CD4-positive, alpha-beta T cell treated with Interleukin-15 for 4 hours (primary cell): ENCODE results near the gene ADK.

Source experiments
- DNase-seq: peaks from one replicate; pipeline ENCODE4 v3.0.0-alpha.2; 2020; ENCODE audit warnings: low spot score

ADK gene

GRCh38 chr10:74238031-74238431, 87.0 kb downstream of the ADK start:
- DNase-seq = no peak

GRCh38 chr10:74238516-74238915, 87.5 kb downstream of the ADK start:
- no peak for DNase-seq

DNA sequence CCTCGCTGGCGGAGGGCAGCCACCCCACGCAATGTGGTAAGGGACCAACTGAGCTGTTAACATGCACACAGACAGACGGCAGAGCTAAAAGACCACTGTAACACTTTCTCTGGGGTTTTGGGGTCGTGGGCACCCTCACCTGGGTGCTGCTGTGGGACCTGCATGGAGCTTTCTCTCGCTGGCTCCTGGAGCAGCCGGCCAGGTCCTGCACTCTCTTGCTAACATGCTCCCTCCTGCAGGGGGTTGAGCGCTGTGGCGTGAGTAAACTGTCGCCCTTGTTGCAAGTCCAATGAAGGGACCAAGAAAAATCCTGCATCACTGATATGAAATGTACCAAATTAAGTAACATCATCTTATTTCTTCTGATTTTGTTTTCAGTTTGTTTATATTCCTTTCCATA, 92.0 kb downstream of the ADK start:
- DNase-seq = no peak

DNA sequence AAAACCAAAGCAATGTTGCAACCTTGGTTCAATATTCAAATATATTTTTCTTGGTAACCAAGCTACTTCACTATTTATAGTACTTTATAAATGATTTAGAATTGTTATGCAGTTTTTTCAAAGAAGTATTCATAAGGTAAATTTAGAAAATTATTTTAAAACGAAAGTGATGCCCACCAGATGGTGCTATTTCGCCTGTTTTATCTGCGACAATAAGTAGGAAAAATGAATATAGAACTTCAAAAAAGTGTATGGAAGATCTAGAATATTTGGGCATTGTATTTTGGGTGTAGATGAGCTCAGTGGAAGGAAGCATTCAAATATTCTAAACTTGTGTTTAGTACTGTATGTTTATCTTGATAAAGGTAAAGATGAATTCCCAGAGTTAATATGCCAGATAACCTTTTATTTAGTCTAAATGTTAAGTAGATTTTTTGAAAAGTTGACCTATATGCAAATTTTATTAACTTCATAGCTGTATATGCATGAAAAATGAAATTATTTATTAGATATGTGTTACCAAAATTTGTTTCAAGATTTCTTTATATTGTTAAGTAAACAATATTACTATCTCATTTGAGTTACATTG, 93.2 kb downstream of the ADK start:
- DNase-seq = peak; percentile 28

DNA sequence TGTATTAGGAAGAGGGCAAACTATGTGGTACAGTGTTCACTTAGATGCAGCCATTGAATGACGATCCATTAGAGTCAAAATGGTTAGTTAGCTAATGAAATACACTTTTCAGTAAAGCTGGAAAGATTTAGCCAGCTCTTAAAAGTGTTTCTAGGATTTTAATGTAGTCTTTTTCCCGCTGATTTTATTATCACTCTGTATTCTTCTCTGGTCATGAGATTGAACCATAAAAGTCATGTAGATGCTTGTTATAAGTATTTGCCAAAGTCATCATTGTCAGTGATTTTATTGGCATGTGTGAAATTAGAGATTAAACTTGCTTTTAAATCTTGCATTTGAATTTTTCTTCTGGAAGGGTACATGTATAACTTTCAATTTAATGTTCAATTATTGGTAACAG, 93.8 kb downstream of the ADK start:
- no peak for DNase-seq

DNA sequence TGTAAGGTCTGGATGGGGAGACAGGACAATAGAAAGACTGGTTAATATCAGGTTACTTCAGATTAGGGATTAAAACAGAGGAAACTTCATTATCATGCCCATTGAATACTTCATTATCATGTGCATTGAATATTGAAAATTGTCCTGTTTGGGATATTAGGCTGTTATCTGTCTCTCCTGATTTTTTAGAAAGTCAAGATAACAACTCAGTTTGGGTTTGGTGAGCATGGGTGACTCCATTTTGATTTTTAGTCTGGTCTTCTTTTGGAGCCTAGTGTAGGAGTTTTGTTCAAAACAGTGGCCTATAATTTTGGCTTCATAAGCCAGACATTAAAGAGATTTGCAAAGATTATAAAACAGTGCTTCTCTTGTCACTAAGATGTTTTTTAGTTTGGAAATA, 95.5 kb downstream of the ADK start:
- DNase-seq = no peak

DNA sequence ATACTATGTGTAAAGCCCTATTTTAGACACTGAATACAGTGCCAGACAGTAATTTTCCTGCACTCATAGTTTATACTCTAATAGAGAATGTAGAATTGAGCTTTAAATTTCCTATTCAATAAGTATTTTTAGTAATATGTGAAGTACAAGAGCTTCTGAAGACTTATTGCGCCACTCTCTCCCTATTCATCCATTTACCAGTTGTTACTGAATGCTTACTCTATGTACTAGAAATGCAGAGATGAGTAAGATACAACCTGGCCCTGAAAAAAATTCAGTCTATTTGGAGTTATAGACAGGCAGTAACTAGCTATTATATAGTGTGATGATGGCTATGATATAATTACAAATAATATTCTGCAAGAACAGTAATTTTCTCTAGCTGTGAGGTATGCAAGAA, 98.8 kb downstream of the ADK start:
- DNase-seq = no peak

DNA sequence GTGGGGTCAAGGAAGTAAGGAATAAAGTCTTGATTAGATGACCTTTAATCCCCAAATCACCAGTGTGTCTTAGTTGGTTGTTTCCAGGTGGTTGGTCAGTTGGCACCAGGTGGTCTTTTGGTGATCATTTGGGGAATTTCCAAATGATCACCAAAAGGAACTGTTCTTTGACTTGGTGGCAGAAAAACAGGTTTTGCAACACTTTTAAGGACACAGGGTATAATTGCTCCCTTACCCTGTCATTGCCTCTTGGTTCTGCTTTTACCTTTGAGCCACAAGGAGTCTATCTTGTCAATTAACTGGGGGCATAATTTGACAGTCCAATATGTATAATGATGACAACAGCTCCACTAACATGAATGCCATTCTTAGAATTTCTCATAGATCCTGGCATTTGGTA, 104.2 kb downstream of the ADK start:
- no peak for DNase-seq

- DNase-seq = no peak
Measured at GRCh38 chr10:74255888-74256357, 104.9 kb downstream of the ADK start.

GRCh38 chr10:74262856-74263255, 111.8 kb downstream of the ADK start:
- no peak for DNase-seq

GRCh38 chr10:74263996-74264395, 113.0 kb downstream of the ADK start:
- DNase-seq = no peak

DNA sequence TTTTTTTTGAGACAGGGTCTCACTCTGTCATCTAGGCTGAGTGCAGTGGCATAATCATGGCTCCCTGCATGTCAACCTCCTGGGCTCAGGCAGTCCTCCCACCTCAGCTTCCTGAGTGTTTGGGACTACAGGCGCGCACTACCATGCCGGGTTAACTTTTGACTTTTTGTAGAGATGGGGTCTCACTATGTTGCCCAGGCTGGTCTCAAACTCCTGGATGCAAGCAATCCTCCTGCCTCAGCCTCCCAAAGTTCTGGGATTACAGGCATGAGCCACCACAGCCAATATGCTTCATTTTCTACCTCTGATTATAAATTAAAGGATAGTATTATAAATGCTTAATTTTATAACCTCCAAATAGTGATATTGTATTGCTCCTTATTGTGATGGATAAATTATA, 121.3 kb downstream of the ADK start:
- no peak for DNase-seq

- DNase-seq = no peak
Measured at GRCh38 chr10:74275755-74276290, 124.8 kb downstream of the ADK start.

GRCh38 chr10:74276416-74276815, 125.4 kb downstream of the ADK start:
- DNase-seq = no peak

- no peak for DNase-seq
Measured at GRCh38 chr10:74282151-74282847, 131.3 kb downstream of the ADK start.

- no peak for DNase-seq
Measured at GRCh38 chr10:74282848-74283210, 131.8 kb downstream of the ADK start.

DNA sequence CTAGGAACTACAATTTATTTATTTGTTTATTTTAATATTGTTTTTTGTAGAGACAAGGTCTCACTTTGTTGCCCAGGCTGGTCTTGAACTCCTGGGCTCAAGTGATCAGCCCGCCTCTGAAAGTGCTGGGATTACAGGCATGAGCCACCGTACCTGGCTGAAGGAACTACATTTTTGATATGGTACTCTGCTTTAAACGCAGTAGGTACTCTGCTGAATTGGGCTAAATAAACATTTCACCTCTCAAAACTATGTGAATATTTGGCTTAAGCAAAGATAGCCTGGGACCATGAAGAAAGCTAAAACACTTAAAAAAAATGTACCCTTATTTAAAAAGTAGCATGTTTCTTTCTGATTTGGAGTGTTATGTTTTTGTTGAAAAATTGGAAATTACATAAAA, 138.2 kb downstream of the ADK start:
- DNase-seq = no peak

- no peak for DNase-seq
Measured at GRCh38 chr10:74289951-74290350, 138.9 kb downstream of the ADK start.

GRCh38 chr10:74290708-74291107, 139.7 kb downstream of the ADK start:
- no peak for DNase-seq

DNA sequence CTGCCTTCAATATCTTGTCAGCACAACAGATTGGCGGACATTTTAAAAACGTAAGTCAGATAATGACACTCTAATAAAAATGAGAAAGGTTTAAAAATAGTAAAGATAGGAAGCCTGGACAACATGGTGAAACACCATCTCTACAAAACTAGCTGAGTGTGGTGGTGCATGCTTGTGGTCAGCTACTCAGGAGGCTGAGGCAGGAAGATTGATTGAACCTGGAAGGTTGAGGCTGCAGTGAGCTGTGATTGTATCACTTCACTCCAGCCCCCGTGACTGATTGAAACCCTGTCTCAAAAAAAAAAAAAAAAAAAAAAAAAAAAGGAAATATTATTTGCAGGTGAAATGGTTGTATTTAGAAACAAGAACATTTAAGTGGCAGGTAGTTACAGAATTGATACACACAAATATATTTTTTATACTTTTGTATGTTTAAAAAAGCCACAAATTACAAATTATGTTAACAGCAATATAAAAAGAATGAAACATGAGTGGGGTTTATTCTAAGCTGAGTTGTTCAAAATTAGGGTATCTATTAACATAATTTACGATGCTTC, 141.9 kb downstream of the ADK start:
- no peak for DNase-seq

DNA sequence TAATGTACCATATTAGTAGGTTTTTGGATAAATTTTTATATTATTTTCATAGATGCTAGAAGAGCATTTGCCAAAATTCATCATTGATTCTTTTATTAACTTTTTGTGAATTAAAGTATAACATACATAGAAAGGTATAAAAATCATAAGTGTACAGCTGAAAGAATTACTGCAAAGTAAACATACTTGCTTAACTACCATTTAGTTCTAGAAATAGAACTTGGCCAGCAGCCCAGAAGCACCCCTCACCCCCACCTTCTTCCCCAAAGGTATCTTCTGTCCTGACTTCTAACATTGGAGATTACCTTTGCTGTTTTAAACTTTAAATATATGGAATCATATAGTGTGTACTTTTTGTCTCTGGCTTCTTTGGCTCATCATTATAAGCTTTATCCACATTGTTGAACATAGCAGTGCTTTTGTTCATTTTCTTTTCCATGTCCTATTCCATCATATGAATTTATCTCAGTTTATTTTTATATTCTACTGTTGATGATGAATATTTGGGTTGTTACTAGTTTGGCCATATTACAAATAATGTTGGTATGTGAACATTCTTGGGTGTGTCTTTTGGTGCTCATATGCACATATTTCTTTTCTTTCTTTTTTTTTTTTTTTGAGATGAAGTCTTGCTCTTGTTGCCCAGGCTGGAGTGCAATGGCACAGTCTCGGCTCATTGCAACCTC, 142.8 kb downstream of the ADK start:
- no peak for DNase-seq

GRCh38 chr10:74297389-74298080, 146.5 kb downstream of the ADK start:
- no peak for DNase-seq
